ENCODE results near the gene CCDC8.
"Not testable (repeated sequence)": the region's sequence is repeated elsewhere in the genome, so short reads cannot be mapped to it uniquely, and the experiment has no call there.

Gene CCDC8

DNA sequence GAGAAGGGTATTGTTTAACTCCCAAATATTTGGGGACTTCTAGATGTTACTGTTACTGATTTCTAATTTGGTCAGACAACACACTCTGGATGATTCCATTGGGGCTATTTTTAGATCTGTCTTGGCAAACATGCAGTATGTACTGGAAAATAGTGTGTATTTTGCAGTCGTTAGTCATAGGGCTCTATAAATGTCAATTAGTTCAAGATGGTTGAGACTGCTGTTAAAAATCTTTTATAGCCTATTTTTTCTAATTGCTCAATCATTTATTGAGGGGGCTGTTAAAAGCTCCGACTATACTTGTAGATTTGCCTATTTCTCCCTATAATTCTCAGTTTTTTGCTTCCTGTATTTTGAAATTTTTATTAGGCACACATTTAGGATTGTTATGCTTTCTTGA is 35.1 kb downstream of the CCDC8 start:
- DNase-seq, result no peak

DNA sequence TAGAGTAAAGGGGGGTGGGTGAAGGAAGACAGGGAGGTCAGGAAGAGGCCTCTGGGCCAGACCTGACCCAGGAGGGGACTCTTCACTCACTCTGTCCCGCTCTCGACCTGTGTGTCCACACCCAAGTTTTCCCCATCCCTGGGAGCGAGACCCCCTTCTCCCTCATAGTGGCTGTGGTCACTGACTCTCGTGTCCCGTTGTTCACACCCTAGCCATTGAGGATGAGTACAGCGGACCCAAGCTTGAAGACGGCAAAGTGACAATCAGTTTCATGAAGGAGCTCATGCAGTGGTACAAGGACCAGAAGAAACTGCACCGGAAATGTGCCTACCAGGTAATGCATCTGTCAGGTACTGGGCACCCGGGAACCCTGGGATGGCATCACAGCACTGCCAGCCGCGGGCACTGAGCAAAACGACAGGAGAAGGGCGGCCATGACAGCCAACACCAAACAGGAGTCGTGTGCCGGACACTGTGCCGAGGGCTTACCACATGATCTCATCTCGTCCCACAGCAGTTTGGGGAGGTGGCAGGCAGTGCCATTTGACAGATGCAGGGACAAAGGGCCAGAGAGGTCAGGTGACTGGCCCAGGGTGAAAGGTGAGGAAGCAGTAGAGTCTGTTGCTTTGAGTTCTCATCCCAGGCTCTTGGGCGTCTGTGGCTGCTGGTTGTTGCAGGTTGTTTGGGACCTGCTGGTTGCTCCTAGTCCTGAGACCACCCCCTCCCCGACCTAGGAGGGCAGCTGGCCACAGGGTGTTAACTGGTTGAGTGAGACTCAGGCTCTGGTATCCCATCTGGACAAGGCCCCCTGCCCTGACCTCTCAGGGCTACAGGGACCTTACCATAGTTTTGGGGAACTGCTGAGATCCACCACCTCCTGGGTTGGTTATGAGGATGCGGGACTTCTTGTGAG is 36.9 kb downstream of the CCDC8 start:
- no peak for DNase-seq

DNA sequence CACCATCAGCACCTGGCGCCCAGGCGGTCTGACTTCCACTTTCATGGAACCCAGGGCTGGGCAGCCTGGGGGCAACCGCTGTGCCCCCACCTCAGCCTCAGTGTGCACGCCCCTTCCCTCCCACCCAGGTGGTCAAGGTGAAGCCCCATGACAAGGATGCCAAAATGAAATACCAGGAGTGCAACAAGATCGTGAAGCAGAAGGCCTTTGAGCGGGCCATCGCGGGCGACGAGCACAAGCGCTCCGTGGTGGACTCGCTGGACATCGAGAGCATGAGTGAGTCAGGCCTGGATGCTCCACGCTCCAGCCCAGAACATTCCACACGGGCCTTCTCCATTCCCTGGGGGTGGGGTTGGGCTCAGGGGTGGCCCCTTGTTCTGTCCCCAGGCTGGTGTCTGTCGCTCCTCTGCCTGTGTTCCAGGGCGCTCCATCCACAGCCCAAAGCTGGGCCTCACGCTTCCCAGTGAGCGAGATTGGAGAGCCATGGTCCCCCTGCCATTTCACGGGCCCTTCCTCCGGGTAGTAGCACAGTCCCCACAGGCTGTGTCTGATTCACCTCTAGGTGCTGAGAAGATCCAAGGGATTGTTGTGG is 37.8 kb downstream of the CCDC8 start:
- not testable (repeated sequence) for DNase-seq

DNA sequence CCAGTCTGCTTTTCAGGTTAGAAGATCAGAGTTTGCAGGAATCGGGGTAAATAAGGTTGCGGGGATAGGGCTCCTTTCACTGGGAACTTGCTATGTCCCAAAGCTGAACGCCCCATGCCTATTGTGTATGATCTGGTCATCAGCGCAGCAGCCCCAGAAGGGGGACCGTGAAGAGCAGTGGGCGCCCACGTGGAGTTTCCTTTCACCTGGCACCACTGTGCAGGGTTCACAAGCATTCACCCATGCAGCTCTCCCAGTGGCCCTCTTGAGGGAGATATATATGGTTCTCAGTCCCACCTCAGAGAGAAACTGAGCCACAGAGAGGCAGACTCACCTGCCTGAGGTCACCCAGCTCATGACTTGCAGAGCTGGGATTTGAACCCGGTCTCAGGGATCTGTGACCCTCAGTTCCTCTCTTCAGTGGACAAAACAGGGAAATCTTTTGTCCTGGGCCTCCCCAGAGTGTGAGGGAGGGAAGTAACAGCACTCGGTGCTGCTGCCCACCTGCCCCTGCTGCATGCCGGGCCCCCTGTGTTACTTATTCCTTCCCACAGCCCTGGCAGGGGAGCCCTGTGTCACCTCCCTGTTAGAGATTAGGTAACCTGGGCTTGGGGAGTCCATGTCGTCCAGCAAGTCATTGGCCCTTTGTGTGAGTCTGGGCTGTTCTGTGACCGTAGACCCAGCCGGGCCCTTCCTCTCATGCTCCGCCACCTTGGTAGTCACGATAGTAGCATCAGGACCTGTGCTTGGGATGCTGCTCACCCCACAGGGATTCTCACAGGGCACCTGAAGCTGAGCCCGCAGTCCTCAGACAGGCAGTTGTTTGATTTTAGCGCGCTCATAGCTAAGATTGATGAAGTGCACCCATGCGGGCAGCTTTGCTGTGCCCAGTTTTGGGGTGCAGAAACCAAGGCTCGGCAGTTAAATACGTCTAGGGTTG is 38.6 kb downstream of the CCDC8 start:
- DNase-seq, result no peak

DNA sequence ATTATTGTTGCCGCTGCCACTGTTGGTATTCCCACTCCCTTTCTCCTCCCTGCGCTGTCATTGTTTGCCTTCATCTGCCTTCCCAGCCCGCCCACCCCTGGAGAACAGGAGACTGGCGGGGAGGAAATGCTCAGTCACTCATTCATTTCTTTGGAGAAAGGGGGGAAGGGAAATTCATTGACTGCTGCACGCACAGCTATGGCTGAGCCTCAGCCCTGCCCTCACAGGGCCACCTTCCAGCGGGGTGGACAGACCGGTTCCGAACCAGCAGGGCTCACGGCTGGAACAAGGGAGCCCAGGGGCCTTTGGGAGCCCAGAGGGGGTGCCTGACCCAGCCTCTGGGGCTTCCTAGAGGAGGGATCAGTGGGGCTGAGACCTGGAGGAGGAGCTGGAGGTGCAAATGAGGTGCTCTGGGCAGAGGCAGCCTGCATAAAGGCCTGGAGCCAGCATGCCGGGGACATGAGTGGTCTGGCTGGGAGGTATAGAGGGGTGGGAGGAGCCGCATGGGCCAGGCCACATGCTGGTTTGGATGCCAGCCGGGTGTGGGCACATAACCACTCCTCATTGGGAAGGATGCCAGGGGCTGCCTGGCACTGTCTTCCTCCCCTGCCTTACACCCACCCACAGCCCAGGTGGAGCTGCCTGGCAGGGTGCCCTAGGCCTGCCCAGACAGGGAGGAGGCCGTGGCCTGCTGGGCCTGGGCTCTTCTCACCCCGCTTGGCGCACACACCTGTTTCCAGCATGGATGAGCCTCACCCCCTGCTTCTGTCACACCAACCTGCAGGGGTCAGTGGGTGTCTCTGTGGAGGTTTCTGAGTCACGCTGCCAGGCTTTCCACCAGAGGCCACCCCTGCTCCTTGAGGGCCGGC is 39.6 kb downstream of the CCDC8 start:
- DNase-seq, result no peak

GRCh38 chr19:46372901-46373490 is 40.4 kb downstream of the CCDC8 start:
- no peak for DNase-seq

- no peak for DNase-seq
These were observed 41.9 kb downstream of the CCDC8 start for GRCh38 chr19:46371371-46371901.

DNA sequence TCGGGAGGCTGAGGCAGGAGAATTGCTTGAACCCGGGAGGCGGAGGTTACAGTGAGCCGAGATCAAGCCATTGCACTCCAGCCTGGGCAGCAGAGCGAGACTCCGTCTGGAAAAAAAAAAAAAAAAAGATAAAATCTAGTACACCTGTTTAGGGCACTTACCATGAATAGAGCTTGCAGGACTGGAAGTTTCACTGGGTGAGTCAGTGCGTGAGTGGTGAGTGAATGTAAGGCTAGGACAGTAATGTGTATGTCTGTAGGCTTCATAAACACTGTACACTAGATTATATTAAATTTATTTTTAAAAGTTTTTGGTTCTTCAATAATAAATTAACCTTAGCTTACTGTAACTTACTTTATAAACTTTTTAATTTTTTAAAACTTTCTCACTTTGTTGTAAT is 43.5 kb downstream of the CCDC8 start:
- no peak for DNase-seq

DNA sequence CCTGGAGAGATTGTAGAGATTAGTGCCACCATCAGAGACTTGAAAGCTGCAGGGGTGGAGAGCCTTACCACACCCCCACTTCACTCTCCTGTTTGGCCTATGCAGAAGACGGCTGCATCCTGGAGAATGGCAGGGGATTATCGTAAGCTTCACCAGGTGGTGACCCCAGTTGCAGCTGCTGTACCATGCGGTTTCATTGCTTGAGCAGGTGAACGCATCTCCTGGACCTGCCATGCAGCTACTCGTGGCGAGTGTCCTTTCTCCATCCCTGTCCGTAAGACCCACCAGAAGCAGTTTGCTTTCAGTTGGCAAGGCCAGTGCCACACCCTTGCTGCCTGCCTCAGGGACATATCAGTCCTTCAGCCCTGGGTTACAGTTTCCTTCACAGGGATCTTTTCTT is 45.2 kb downstream of the CCDC8 start:
- DNase-seq, result no peak

DNA sequence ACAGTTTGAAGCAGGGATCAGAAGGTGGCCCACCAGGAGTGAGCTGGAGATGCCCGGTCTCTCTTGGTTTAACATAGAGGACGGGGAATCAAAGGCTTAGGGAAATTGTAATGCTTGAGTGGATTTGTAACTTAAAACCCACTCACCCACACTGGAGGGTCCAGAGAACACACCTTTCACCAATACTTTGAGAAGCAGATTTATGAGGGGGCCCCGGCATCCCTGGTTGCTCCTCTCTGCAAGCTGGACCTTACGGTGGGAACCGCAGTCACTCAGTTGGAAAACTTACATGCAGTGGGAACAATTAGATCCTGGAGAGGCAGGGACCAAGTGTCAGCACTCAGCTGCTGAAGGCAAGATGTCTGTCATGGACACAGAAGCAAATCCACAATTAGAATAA is 45.9 kb downstream of the CCDC8 start:
- DNase-seq, result no peak

GRCh38 chr19:46366620-46367292 is 46.6 kb downstream of the CCDC8 start:
- DNase-seq, result no peak

DNA sequence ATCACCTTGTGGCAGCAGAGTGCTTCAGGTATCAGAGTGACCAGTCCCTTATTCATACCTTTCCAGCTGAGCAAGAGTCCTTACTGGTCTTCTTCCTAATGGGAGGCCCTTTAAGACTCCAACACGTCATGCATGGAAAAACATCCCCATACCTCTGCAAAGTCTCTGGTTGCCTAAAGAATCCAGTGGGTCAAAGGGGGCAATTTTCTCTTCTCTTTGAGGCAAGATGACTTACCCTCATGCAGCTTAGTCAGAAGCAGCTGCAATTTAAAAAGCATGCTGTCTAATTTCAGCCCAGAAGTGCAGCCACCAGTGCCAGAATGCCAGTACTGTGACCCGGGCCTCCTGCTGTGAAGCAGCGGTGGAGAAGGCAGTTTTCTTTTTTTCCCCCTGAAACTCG is 47.8 kb downstream of the CCDC8 start:
- DNase-seq, result no peak

- DNase-seq, result no peak
These were observed 49.0 kb downstream of the CCDC8 start for GRCh38 chr19:46364359-46364758.

- DNase-seq, result no peak
These were observed 51.4 kb downstream of the CCDC8 start for GRCh38 chr19:46361915-46362314.

Measured in activated gamma-delta T cell (primary cell).